GM23338 (cell line): ENCODE measurements around the gene TSPOAP1. TPM values are rescaled to one million over a fixed set of nuclear protein-coding genes. Genes with fewer than 3 reads are reported as not detected.

ENCODE experiments used
- ATAC-seq: fragments of 200-7000 bp; cut with Tn5 transposase; 3 replicates; pipeline ENCODE4 v1.9.1; 2020
- DNase-seq: peaks from one replicate; pipeline ENCODE4 v3.0.0-alpha.2; 2015; ENCODE audit warnings: low spot score
- H2AFZ ChIP-seq: fragments of 200-600 bp; sonication (generic); 2 replicates; pipeline ENCODE4 v1.8.0; 2016; ENCODE audit warnings: antibody characterized with exemption, mild to moderate bottlenecking, moderate library complexity
- H3F3A ChIP-seq: fragments of 200-600 bp; sonication (generic); replicated peaks from 2 replicates; pipeline ENCODE4 v1.8.0; 2017; ENCODE audit warnings: antibody characterized with exemption, mixed run types, low read depth
- H3K27ac ChIP-seq: fragments of 200-600 bp; sonication (generic); 2 replicates; pipeline ENCODE4 v1.6.1; 2016; ENCODE audit warnings: low read depth
- H3K27me3 ChIP-seq: fragments of 200-600 bp; sonication (generic); 2 replicates; pipeline ENCODE4 v1.8.0; 2016; ENCODE audit warnings: mild to moderate bottlenecking, mixed run types, moderate library complexity; ENCODE audit not compliant: insufficient read depth
- H3K36me3 ChIP-seq: fragments of 200-600 bp; sonication (generic); 2 replicates; pipeline ENCODE4 v1.8.0; 2016; ENCODE audit warnings: mild to moderate bottlenecking; ENCODE audit not compliant: insufficient read depth
- H3K4me1 ChIP-seq: fragments of 200-600 bp; sonication (generic); 2 replicates; pipeline ENCODE4 v1.8.0; 2016; ENCODE audit warnings: mild to moderate bottlenecking, moderate library complexity; ENCODE audit not compliant: insufficient read depth
- H3K4me2 ChIP-seq: fragments of 200-600 bp; sonication (generic); 2 replicates; pipeline ENCODE4 v1.7.1; 2017; ENCODE audit warnings: mixed run types
- H3K4me3 ChIP-seq: fragments of 200-600 bp; sonication (generic); 2 replicates; pipeline ENCODE4 v1.6.1; 2016; ENCODE audit warnings: mixed run types
- H3K79me2 ChIP-seq: fragments of 200-600 bp; sonication (generic); replicated peaks from 2 replicates; pipeline ENCODE4 v1.8.0; 2017; ENCODE audit warnings: mild to moderate bottlenecking; ENCODE audit not compliant: insufficient read depth
- H3K9me2 ChIP-seq: fragments of 200-600 bp; sonication (generic); 2 replicates; pipeline ENCODE4 v1.8.0; 2017; ENCODE audit not compliant: insufficient read depth
- H4K20me1 ChIP-seq: fragments of 200-600 bp; sonication (generic); replicated peaks from 2 replicates; pipeline ENCODE4 v1.8.0; 2017; ENCODE audit warnings: mild to moderate bottlenecking; ENCODE audit not compliant: insufficient read depth
- H3K27ac Mint-ChIP-seq: 2 replicates; pipeline ENCODE4 v1.8.0; 2020; ENCODE audit warnings: inconsistent platforms, mild to moderate bottlenecking, moderate library complexity, mixed read lengths
- H3K27me3 Mint-ChIP-seq: 3 replicates; pipeline ENCODE4 v1.8.0; 2022; ENCODE audit warnings: low read depth, mild to moderate bottlenecking, moderate library complexity, mixed read lengths, inconsistent platforms; ENCODE audit not compliant: insufficient read depth, poor library complexity
- H3K36me3 Mint-ChIP-seq: 3 replicates; pipeline ENCODE4 v1.8.0; 2021; ENCODE audit warnings: low read depth, mild to moderate bottlenecking, inconsistent platforms, moderate library complexity, mixed read lengths
- H3K4me1 Mint-ChIP-seq: 3 replicates; pipeline ENCODE4 v1.8.0; 2020; ENCODE audit warnings: mild to moderate bottlenecking, inconsistent platforms, mixed read lengths
- H3K4me3 Mint-ChIP-seq: 3 replicates; pipeline ENCODE4 v1.8.0; 2021; ENCODE audit warnings: moderate library complexity, mild to moderate bottlenecking, inconsistent platforms, mixed read lengths
- H3K9me3 Mint-ChIP-seq: 3 replicates; pipeline ENCODE4 v1.8.0; 2020; ENCODE audit warnings: moderate library complexity, mild to moderate bottlenecking, inconsistent platforms, mixed read lengths
- CREB1 ChIP-seq: fragments of 250-450 bp; sonication (Bioruptor Pico); IDR thresholded peaks from 2 replicates; pipeline ENCODE4 v1.5.0; 2020; ENCODE audit warnings: low read depth, mild to moderate bottlenecking, moderate library complexity
- EZH2 ChIP-seq: fragments of 200-600 bp; sonication (generic); IDR thresholded peaks from one replicate; pipeline ENCODE4 v1.8.0; 2017; ENCODE audit warnings: antibody characterized with exemption, mild to moderate bottlenecking, low read depth; ENCODE audit not compliant: unreplicated experiment
- EZH2phosphoT487 ChIP-seq: fragments of 200-600 bp; sonication (generic); IDR thresholded peaks from one replicate; pipeline ENCODE4 v1.8.1; 2018; ENCODE audit warnings: antibody characterized with exemption; ENCODE audit not compliant: unreplicated experiment
- JUNB ChIP-seq: IDR thresholded peaks from one replicate; pipeline ENCODE4 v1.6.1; 2016; ENCODE audit warnings: antibody characterized with exemption; ENCODE audit not compliant: unreplicated experiment
- REST ChIP-seq: IDR thresholded peaks from one replicate; pipeline ENCODE4 v1.6.1; 2018; ENCODE audit warnings: antibody characterized with exemption; ENCODE audit not compliant: unreplicated experiment
- STAT1 ChIP-seq: IDR thresholded peaks from one replicate; pipeline ENCODE4 v1.6.1; 2016; ENCODE audit warnings: antibody characterized with exemption; ENCODE audit not compliant: unreplicated experiment
- ZNF114 ChIP-seq: fragments of 250-450 bp; sonication (Bioruptor Pico); IDR thresholded peaks from 2 replicates; pipeline ENCODE4 v1.5.0; 2020; ENCODE audit warnings: mild to moderate bottlenecking, moderate library complexity
- polyA plus RNA-seq: library from polyadenylated mRNA; unstranded; fragments of >200 nt; fragmentation: Nextera tagmentation; extraction: Ambion mirVana; gene quantifications from 2 replicates; pipeline ENCODE4 v1.2.1, GENCODE V29; 2016
- total RNA-seq: library from RNA; depleted of rRNA; stranded (reverse); fragments of >200 nt; shearing (Covaris generic); gene quantifications from 2 replicates; pipeline ENCODE4 v1.2.3, GENCODE V29; 2014

TSPOAP1 gene
- total and polyA plus RNA-seq, 2 experiments from 2014 or later, result 7.3 to 11.8 TPM

- no peak for TF ChIP-seq EZH2phosphoT487
- TF ChIP-seq ZNF114 (CRISPR knock-in tag), result no peak
- no peak for TF ChIP-seq REST
- no peak for TF ChIP-seq STAT1
- TF ChIP-seq JUNB, result no peak
- TF ChIP-seq CREB1, result no peak
Measured at GRCh38 chr17:58268774-58269556, 59.6 kb downstream of the TSPOAP1 start (continued).

- no peaks in the 10 kb centered on the region for H4K20me1 ChIP-seq
- peaks cover 3% of the 10 kb centered on the region; the same call in 1 of the 2 replicates for H3K27me3 ChIP-seq
- H3K27ac ChIP-seq, result no peak overlapping the region
- no peak for TF ChIP-seq STAT1
- no peak for TF ChIP-seq CREB1
- no peak for TF ChIP-seq EZH2phosphoT487
- no peak for TF ChIP-seq EZH2
- no peaks in the 10 kb centered on the region for H3K4me1 ChIP-seq
- H3K4me3 ChIP-seq, result no peak overlapping the region
- Mint-ChIP-seq H3K4me3 (no peak overlapping the region), H3K9me3 (no peaks in the 10 kb centered on the region), H3K27me3 (peaks cover 9% of the 10 kb centered on the region), H3K27ac (no peak overlapping the region; the same call in 1 of the 2 replicates), H3K4me1 (no peaks in the 10 kb centered on the region), H3K36me3 (no peaks in the 10 kb centered on the region)
- DNase-seq (no peak), ATAC-seq (no peak)
- H3K79me2 ChIP-seq, result no peaks in the 10 kb centered on the region
- no peak overlapping the region for H3K4me2 ChIP-seq
- H3K36me3 ChIP-seq, result no peaks in the 10 kb centered on the region
- no peak overlapping the region for H2AFZ ChIP-seq
- H3K9me2 ChIP-seq, result no peaks in the 10 kb centered on the region
- no peaks in the 10 kb centered on the region for H3F3A ChIP-seq
Measured at GRCh38 chr17:58268326-58268725, 60.3 kb downstream of the TSPOAP1 start.
